Activated CD4-positive, alpha-beta T cell treated with anti-CD3 and anti-CD28 coated beads, Interleukin-2, amount 10 ng/mL, durations not matched to agents 7 days and 5 days (primary cell): ENCODE results near the gene CATSPER3. TPM values are rescaled to one million over a fixed set of nuclear protein-coding genes. Genes with fewer than 3 reads are reported as not detected.

Source experiments
- CTCF ChIA-PET: fragments of 350-600 bp; sonication (Branson Sonifier 250); formaldehyde crosslinking; loops from one replicate; lab custom pipeline; 2021; ENCODE audit warnings: antibody characterized with exemption; lab: Charles Lee
- POLR2A ChIA-PET: fragments of 350-600 bp; sonication (Branson Sonifier 250); formaldehyde crosslinking; loops from one replicate; lab custom pipeline; 2021; ENCODE audit warnings: antibody characterized with exemption; lab: Charles Lee
- DNase-seq: peaks from one replicate; pipeline ENCODE4 v3.0.0-alpha.2; 2020
- H3K27ac Mint-ChIP-seq: one replicate; pipeline ENCODE4 v1.8.0; 2021; ENCODE audit warnings: mild to moderate bottlenecking, moderate library complexity, mixed read lengths
- H3K27me3 Mint-ChIP-seq: one replicate; pipeline ENCODE4 v1.8.0; 2021; ENCODE audit warnings: mixed read lengths
- H3K36me3 Mint-ChIP-seq: one replicate; pipeline ENCODE4 v1.8.0; 2021; ENCODE audit warnings: low read depth, mixed read lengths
- H3K4me1 Mint-ChIP-seq: one replicate; pipeline ENCODE4 v1.8.0; 2021; ENCODE audit warnings: mixed read lengths
- H3K4me3 Mint-ChIP-seq: one replicate; pipeline ENCODE4 v1.8.0; 2021; ENCODE audit warnings: mild to moderate bottlenecking, moderate library complexity, mixed read lengths
- H3K9me3 Mint-ChIP-seq: one replicate; pipeline ENCODE4 v1.8.0; 2021; ENCODE audit warnings: mixed read lengths
- total RNA-seq, 2 experiments: library from RNA; stranded (reverse); gene quantifications; one replicate each; pipeline ENCODE4 v1.2.3, GENCODE V29; 2021

CATSPER3 gene
- total RNA-seq, 2 experiments from 2014 or later, result 1.2 to 1.4 TPM

GRCh38 chr5:135047347-135047695 is 79.6 kb downstream of the CATSPER3 start:
- H3K36me3 Mint-ChIP-seq, result no peaks in the 10 kb centered on the region
- no peaks in the 10 kb centered on the region for H3K9me3 Mint-ChIP-seq
- no peak overlapping the region for H3K4me3 Mint-ChIP-seq
- CTCF ChIA-PET, result interaction anchor here (0.5 to 1.2 kb wide), 3 partner anchors 14 to 1021 kb away, joined by 3 read pairs; no protein-coding TSS in a partner anchor
- no peaks in the 10 kb centered on the region for H3K4me1 Mint-ChIP-seq
- H3K27me3 Mint-ChIP-seq, result peaks cover 69% of the 10 kb centered on the region
- POLR2A ChIA-PET, result no interaction called here
- no peak for DNase-seq
- no peak overlapping the region for H3K27ac Mint-ChIP-seq

GRCh38 chr5:135048286-135048685 is 80.6 kb downstream of the CATSPER3 start:
- ChIA-PET POLR2A (no interaction called here), CTCF (no interaction called here)
- Mint-ChIP-seq H3K9me3 (no peaks in the 10 kb centered on the region), H3K36me3 (no peaks in the 10 kb centered on the region), H3K4me3 (no peak overlapping the region), H3K27me3 (peaks cover 68% of the 10 kb centered on the region), H3K27ac (no peak overlapping the region), H3K4me1 (peaks cover under 1% of the 10 kb centered on the region)
- no peak for DNase-seq

DNA sequence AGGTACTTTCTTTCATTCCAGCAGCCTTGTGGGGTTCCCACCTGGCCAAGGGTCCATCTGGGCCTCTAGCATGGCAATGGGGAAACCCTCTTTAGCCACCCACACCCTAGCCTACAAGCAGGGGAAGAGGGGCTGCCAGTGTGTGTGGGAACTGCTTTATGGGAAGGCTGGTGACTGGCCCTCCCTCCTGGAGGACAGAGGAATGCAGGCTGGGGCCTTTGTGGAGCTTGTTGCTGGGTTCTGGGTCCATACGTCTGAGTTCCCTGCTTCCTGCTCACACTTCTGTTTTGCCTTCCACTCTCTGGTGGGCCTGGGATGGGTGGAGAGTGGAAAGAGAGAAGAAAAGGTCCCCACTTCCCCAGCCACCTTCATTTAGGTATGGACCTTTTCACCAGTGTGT is 81.2 kb downstream of the CATSPER3 start:
- H3K4me3 Mint-ChIP-seq, result no peak overlapping the region
- DNase-seq, result no peak
- H3K27me3 Mint-ChIP-seq, result peaks cover 67% of the 10 kb centered on the region
- ChIA-PET POLR2A (no interaction called here), CTCF (no interaction called here)
- no peaks in the 10 kb centered on the region for H3K36me3 Mint-ChIP-seq
- no peaks in the 10 kb centered on the region for H3K9me3 Mint-ChIP-seq
- H3K4me1 Mint-ChIP-seq, result peaks cover 6% of the 10 kb centered on the region
- no peak overlapping the region for H3K27ac Mint-ChIP-seq

DNA sequence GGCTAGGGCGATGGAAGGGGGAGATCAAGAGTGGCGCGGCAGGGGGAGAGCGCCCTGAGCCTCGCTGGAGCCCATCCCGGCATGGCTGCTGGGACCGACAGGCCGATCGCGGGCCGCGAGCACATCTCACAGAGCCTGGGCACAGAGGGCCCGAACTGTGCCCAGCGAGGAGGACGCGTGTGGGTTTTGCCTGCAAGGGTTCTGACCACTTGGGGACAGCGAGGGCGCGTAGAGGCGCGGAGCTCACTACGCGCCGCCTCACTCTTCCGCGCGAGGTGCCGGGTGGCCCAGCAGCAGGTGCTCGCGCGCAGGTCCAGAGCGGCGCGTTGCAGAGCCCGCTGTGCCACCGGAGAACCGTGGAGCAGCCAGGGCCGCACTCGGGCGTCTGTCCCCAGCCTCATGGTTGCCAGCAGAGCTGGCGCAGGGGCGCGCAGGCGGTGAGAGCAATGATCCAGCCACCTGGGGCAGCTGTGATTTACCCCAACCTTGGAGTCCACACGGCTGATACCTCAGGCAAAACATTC is 82.6 kb downstream of the CATSPER3 start:
- Mint-ChIP-seq H3K9me3 (no peaks in the 10 kb centered on the region), H3K4me3 (no peak overlapping the region), H3K27ac (no peak overlapping the region), H3K36me3 (no peaks in the 10 kb centered on the region), H3K4me1 (peaks cover 6% of the 10 kb centered on the region), H3K27me3 (peaks cover 66% of the 10 kb centered on the region)
- CTCF ChIA-PET, result no interaction called here
- no peak for DNase-seq
- POLR2A ChIA-PET, result no interaction called here

DNA sequence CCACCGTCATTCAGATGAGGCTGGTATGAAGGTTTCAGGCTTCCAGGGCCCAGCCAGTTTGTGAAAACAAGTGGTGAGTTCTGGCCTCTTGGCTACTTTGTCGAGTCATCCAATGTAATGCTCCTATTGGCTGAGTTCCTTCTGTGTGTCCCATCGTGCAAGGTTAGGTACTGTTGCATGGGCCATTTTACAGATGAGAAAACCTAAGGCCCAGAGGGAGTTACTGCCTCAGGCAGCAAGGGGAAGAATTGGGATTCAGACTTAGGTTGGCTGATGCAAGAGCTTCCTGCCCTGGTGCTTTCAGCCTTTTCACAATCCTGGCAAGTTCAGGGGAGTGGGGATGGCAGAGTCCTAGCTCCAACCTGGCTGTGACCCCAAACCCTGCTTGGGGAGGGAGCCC is 83.7 kb downstream of the CATSPER3 start:
- Mint-ChIP-seq H3K27me3 (peaks cover 64% of the 10 kb centered on the region), H3K4me1 (peaks cover 6% of the 10 kb centered on the region), H3K9me3 (no peaks in the 10 kb centered on the region), H3K27ac (no peak overlapping the region), H3K36me3 (no peaks in the 10 kb centered on the region), H3K4me3 (no peak overlapping the region)
- CTCF ChIA-PET, result interaction anchor here (0.9 kb wide), 1 partner anchor 27 kb away, joined by 3 read pairs; no protein-coding TSS in a partner anchor
- no peak for DNase-seq
- POLR2A ChIA-PET, result no interaction called here

DNA sequence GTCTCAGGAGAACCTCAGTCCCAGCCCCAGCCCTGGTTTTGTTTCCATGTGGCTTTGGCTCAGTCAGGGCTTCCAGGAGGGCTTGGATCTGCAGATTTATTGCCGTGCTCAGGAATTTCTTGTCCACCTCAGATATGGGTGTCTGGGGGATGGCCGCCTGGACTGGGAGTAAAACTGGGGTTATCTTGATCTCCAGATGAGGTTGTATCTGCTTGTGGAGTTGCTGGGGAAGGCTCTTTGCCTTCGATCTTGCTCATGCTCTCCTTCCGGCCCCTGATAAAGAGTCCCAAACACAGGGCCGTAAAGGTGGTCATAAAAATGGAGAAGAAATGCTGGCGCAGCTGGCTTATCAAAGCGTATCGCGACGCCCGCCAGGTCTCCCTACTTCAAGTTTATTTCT is 84.2 kb downstream of the CATSPER3 start:
- CTCF ChIA-PET, result interaction anchor here (0.6 to 1.1 kb wide), 3 partner anchors 20 to 453 kb away, joined by 3 read pairs; no protein-coding TSS in a partner anchor
- Mint-ChIP-seq H3K36me3 (no peaks in the 10 kb centered on the region), H3K4me3 (no peak overlapping the region), H3K27ac (no peak overlapping the region), H3K4me1 (peaks cover 6% of the 10 kb centered on the region), H3K9me3 (no peaks in the 10 kb centered on the region), H3K27me3 (peaks cover 62% of the 10 kb centered on the region)
- no peak for DNase-seq
- POLR2A ChIA-PET, result no interaction called here

DNA sequence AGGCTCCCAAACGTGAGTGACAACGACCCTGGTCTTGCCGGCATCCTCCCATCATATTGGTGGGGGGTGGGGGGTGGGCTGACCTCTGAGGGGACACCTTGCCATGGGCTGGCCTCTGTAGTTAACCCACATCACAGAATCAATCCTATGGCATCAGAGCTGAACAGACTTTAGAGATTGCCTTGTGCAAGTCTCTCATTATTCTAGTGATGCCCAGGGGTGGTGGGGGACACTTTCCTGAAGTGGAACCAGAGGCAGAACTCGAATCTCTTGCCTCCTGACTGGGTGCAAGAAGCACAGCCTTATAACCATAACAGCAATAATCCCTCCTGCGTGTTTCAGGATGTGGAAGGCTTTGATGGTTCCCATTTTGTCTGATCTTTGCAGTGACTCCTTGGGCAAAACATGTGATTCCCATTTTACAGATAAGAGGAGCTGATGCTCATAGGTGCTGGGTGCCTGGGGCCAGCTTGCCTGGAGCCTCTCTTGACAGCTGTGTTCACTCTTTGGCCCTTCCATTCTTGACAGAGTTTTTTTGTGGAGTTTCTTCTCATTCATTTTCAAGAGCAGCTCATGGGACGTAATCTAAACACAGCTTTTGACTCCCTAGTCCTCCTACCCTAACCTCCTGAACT is 84.9 kb downstream of the CATSPER3 start:
- no peak overlapping the region for H3K4me3 Mint-ChIP-seq
- peaks cover 58% of the 10 kb centered on the region for H3K27me3 Mint-ChIP-seq
- no peak overlapping the region for H3K27ac Mint-ChIP-seq
- POLR2A ChIA-PET, result interaction anchor here (0.6 kb wide), 1 partner anchor 10 kb away, joined by 3 read pairs; no protein-coding TSS in a partner anchor
- CTCF ChIA-PET, result interaction anchor here (0.6 to 1.1 kb wide), 3 partner anchors 21 to 452 kb away, joined by 3 read pairs; no protein-coding TSS in a partner anchor
- H3K36me3 Mint-ChIP-seq, result no peaks in the 10 kb centered on the region
- peaks cover 6% of the 10 kb centered on the region for H3K4me1 Mint-ChIP-seq
- no peak for DNase-seq
- H3K9me3 Mint-ChIP-seq, result no peaks in the 10 kb centered on the region

DNA sequence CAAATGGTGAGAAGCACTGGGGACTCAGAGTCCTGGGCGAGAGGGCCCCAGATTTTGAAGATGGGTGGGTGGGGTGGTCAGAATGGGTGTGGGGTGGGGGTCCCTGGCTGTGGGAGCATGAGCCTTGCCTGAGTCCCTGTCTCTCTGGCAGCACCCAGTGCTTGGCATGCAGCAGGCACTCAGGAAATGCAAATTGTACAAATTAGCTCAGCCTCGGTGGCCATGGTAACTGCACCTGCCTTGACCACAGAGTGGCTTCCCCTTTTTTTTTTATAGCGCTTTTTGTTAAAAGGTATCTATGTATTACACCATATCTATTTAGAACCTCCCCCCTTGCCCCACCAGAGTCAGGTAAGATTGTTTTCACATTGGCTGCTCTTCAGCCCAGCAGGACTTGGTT is 85.6 kb downstream of the CATSPER3 start:
- CTCF ChIA-PET, result interaction anchor here (0.9 kb wide), 1 partner anchor 23 kb away, joined by 3 read pairs; no protein-coding TSS in a partner anchor
- POLR2A ChIA-PET, result interaction anchor here (0.6 kb wide), 1 partner anchor 11 kb away, joined by 3 read pairs; no protein-coding TSS in a partner anchor

GRCh38 chr5:135053989-135054388 is 86.3 kb downstream of the CATSPER3 start:
- Mint-ChIP-seq H3K9me3 (no peaks in the 10 kb centered on the region), H3K27me3 (peaks cover 54% of the 10 kb centered on the region), H3K4me3 (no peak overlapping the region), H3K27ac (no peak overlapping the region), H3K36me3 (no peaks in the 10 kb centered on the region), H3K4me1 (peaks cover 6% of the 10 kb centered on the region)
- CTCF ChIA-PET, result no interaction called here
- DNase-seq, result no peak
- POLR2A ChIA-PET, result no interaction called here

More for the DNA sequence above, 85.6 kb downstream of the CATSPER3 start:
- Mint-ChIP-seq H3K27ac (no peak overlapping the region), H3K36me3 (no peaks in the 10 kb centered on the region), H3K4me3 (no peak overlapping the region), H3K4me1 (peaks cover 6% of the 10 kb centered on the region), H3K27me3 (peaks cover 54% of the 10 kb centered on the region), H3K9me3 (no peaks in the 10 kb centered on the region)
- no peak for DNase-seq

GRCh38 chr5:135054546-135054945 is 86.8 kb downstream of the CATSPER3 start:
- CTCF ChIA-PET, result no interaction called here
- peaks cover 49% of the 10 kb centered on the region for H3K27me3 Mint-ChIP-seq

GRCh38 chr5:135055396-135055795 is 87.7 kb downstream of the CATSPER3 start:
- POLR2A ChIA-PET, result no interaction called here
- H3K36me3 Mint-ChIP-seq, result no peaks in the 10 kb centered on the region
- H3K9me3 Mint-ChIP-seq, result no peaks in the 10 kb centered on the region
- H3K4me1 Mint-ChIP-seq, result peaks cover 6% of the 10 kb centered on the region
- no peak for DNase-seq
- H3K27ac Mint-ChIP-seq, result no peak overlapping the region
- CTCF ChIA-PET, result interaction anchor here (1.6 kb wide), 1 partner anchor 13 kb away, joined by 3 read pairs; no protein-coding TSS in a partner anchor
- H3K27me3 Mint-ChIP-seq, result peaks cover 41% of the 10 kb centered on the region
- H3K4me3 Mint-ChIP-seq, result no peak overlapping the region

More at GRCh38 chr5:135054546-135054945, 86.8 kb downstream of the CATSPER3 start:
- Mint-ChIP-seq H3K4me1 (peaks cover 6% of the 10 kb centered on the region), H3K9me3 (no peaks in the 10 kb centered on the region), H3K4me3 (no peak overlapping the region), H3K27ac (no peak overlapping the region), H3K36me3 (no peaks in the 10 kb centered on the region)
- DNase-seq, result no peak
- POLR2A ChIA-PET, result no interaction called here

DNA sequence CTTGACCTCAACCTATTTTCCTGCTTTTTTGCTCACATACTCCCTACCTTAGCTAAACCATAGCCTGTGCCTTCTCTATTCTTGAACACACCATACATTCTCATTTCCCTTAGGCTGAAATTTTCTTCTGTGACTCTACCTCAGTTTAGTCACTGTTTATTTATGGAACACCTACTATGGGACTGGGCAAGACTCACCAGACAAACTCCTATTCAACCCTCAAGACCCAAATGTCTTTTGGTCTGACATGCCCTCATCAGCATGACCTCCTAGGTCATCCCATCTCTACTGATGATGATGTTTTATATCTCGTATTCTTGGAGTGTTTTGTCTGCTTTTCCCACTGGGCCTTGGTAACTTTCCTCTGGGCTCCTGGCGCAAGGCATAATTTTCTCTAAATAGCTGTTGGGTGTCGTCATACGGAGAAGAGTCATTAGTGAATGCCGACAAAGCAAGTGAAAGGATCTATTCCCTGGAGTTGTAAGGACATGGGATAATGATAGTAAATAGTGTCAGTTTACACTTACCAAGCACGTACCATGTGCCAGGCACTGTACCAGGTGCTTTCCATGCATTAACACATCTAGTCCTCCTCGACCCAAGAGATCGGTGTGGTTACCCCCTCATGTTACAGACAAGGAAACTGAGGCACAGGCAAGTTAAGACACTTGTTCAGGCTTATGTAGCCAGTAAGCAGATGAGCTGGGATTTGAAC is 88.8 kb downstream of the CATSPER3 start:
- peaks cover 32% of the 10 kb centered on the region for H3K27me3 Mint-ChIP-seq
- H3K9me3 Mint-ChIP-seq, result no peaks in the 10 kb centered on the region
- H3K4me1 Mint-ChIP-seq, result peaks cover 6% of the 10 kb centered on the region
- H3K4me3 Mint-ChIP-seq, result no peak overlapping the region
- H3K36me3 Mint-ChIP-seq, result no peaks in the 10 kb centered on the region
- POLR2A ChIA-PET, result interaction anchor here (0.6 kb wide), 1 partner anchor 14 kb away, joined by 3 read pairs; no protein-coding TSS in a partner anchor
- CTCF ChIA-PET, result interaction anchor here (0.6 to 1.6 kb wide), 2 partner anchors 14 to 1580 kb away, joined by 3 to 4 read pairs; no protein-coding TSS in a partner anchor
- no peak for DNase-seq
- no peak overlapping the region for H3K27ac Mint-ChIP-seq

- POLR2A ChIA-PET, result no interaction called here
- Mint-ChIP-seq H3K27ac (no peak overlapping the region), H3K4me1 (peaks cover 6% of the 10 kb centered on the region), H3K9me3 (no peaks in the 10 kb centered on the region), H3K4me3 (no peak overlapping the region), H3K27me3 (peaks cover 24% of the 10 kb centered on the region), H3K36me3 (no peaks in the 10 kb centered on the region)
- DNase-seq, result no peak
- CTCF ChIA-PET, result no interaction called here
Measured at GRCh38 chr5:135057233-135057632, 89.5 kb downstream of the CATSPER3 start.
